ENCODE measurements around the gene AMDHD2. TPM values are rescaled to one million over a fixed set of nuclear protein-coding genes. Genes with fewer than 3 reads are reported as not detected.
A peak's percentile ranks its signal among the peaks of the same experiment; 100 is the strongest.

The AMDHD2 gene
- total RNA-seq (10 to 100 TPM in 1 of 4 donors, 1 to 10 TPM in 3; 5.7 to 12.4 (median 9.3) TPM), polyA plus RNA-seq (10 to 100 TPM in 2 of 3 donors, 1 to 10 TPM in 1; 5.4 to 12.6 (median 11.8) TPM)
- long read RNA-seq, donor 1, partial matches to known transcripts, result 1 of 9 reads
- long read RNA-seq, donor 1, other reads (novel, unspliced or antisense), result 3 of 9 reads
- long read RNA-seq, donor 2, transcript AMDHD2-201 (11 exons, 1,459 nt), result major isoform, 7 of 18 reads
- long read RNA-seq, donor 2, partial matches to known transcripts, result 1 of 18 reads
- long read RNA-seq, donor 2, other reads (novel, unspliced or antisense), result 6 of 18 reads

- no peaks in the 10 kb centered on the region for H3K9me3 ChIP-seq
- intact Hi-C loops (cut with DNase I), result no loop called here
- TF ChIP-seq CTCF (IDR thresholded peaks at IDR 0.05), result no peak
- peaks cover 55% of the 10 kb centered on the region for H3K4me1 ChIP-seq
- H3K4me3 ChIP-seq, result peak within 1 kb of the TSS; percentile 73
- H3K27me3 ChIP-seq (ENCODE audit: insufficient read depth in 3 of 3, low read length in 2 of 3), result no peaks in the 10 kb centered on the region
- peak within 1 kb of the TSS; percentile 95 for H3K27ac ChIP-seq
- ATAC-seq (peak; percentile 63 to 83 (median 80)), DNase-seq (peak; percentile 93 to 95)
- H3K36me3 ChIP-seq (ENCODE audit: insufficient read depth in 1 of 2, low read depth in 1 of 2), result peaks cover 0 to 38% of the 10 kb centered on the region in 2 donors
- WGBS, 3 donors, result 0 to 1% (median 0%) methylated on average over 47 to 83 of the region's 83 CpGs
These were observed at the start of gene AMDHD2 for GRCh38 chr16:2520097-2520783. Gene AMDHD2, plus strand, starts transcription at chr16:2520371. Its CDS starts 88 bp downstream, at chr16:2520459.

GRCh38 chr16:2470603-2471015 lies 49.6 kb upstream of the AMDHD2 start:
- H3K9me3 ChIP-seq, result no peaks in the 10 kb centered on the region
- no peak overlapping the region for H3K27ac ChIP-seq
- peaks cover 32% of the 10 kb centered on the region for H3K4me1 ChIP-seq
- H3K36me3 ChIP-seq (ENCODE audit: insufficient read depth in 1 of 2, low read depth in 1 of 2), result no peaks in the 10 kb centered on the region
- WGBS, 3 donors, result 21 to 32% (median 23%) methylated on average over 9 of the region's 9 CpGs
- peak in 1 of 4 donors; percentile 12 for ATAC-seq
- peaks cover 0 to 42% (median 3%) of the 10 kb centered on the region in 3 donors for H3K27me3 ChIP-seq (ENCODE audit: insufficient read depth in 3 of 3, low read length in 2 of 3)
- H3K4me3 ChIP-seq, result peak overlapping the region; percentile 51
- no peak for DNase-seq
- intact Hi-C loops (cut with DNase I), result no loop called here
- TF ChIP-seq CTCF (IDR thresholded peaks at IDR 0.05), result no peak

GRCh38 chr16:2471016-2471652 lies 49.0 kb upstream of the AMDHD2 start, which contains the start of gene NTN3:
Gene NTN3, plus strand, starts transcription at chr16:2471297. Its CDS starts 405 bp downstream, at chr16:2471702.
- WGBS, 3 donors, result 2% methylated on average over 20 to 59 of the region's 59 CpGs
- Histone ChIP-seq H3K27ac (no peak within 1 kb of the TSS), H3K9me3 (no peaks in the 10 kb centered on the region), H3K4me3 (peak within 1 kb of the TSS; percentile 51), H3K27me3 (ENCODE audit: insufficient read depth in 3 of 3, low read length in 2 of 3) (peaks cover 0 to 42% (median 3%) of the 10 kb centered on the region in 3 donors), H3K4me1 (peaks cover 36% of the 10 kb centered on the region), H3K36me3 (ENCODE audit: insufficient read depth in 1 of 2, low read depth in 1 of 2) (no peaks in the 10 kb centered on the region)
- TF ChIP-seq CTCF (IDR thresholded peaks at IDR 0.05), result no peak
- no peak for ATAC-seq
- intact Hi-C loops (cut with DNase I), result no loop called here
- DNase-seq, result no peak

GRCh38 chr16:2471653-2472487 lies 48.3 kb upstream of the AMDHD2 start:
- H3K4me3 ChIP-seq, result peak overlapping the region; percentile 51
- WGBS, 3 donors, result 27 to 47% (median 34%) methylated on average over 36 to 61 of the region's 61 CpGs
- H3K36me3 ChIP-seq (ENCODE audit: insufficient read depth in 1 of 2, low read depth in 1 of 2), result no peaks in the 10 kb centered on the region
- TF ChIP-seq CTCF (IDR thresholded peaks at IDR 0.05), result no peak
- intact Hi-C loops (cut with DNase I), result no loop called here
- H3K4me1 ChIP-seq, result peaks cover 36% of the 10 kb centered on the region
- H3K27ac ChIP-seq, result no peak overlapping the region
- DNase-seq (no peak), ATAC-seq (no peak)
- H3K27me3 ChIP-seq (ENCODE audit: insufficient read depth in 3 of 3, low read length in 2 of 3), result peaks cover 0 to 42% (median 3%) of the 10 kb centered on the region in 3 donors
- H3K9me3 ChIP-seq, result no peaks in the 10 kb centered on the region

Data from psoas muscle (tissue), 8 donors.